Suppressor macrophage treated with lipopolysaccharide for 1 hour (primary cell): ENCODE measurements around the gene GPR183.

Experiments used
- DNase-seq, 3 donors: peaks; one replicate each; pipeline ENCODE4 v3.0.0-alpha.2; 2020 to 2022

GPR183 gene

GRCh38 chr13:99307247-99307646 is at the start of gene GPR183:
Gene GPR183 (minus strand): TSS chr13:99307399. CDS start chr13:99296145, 11,254 bp downstream.
- DNase-seq = peak; percentile 84 to 96 (median 92)

DNA sequence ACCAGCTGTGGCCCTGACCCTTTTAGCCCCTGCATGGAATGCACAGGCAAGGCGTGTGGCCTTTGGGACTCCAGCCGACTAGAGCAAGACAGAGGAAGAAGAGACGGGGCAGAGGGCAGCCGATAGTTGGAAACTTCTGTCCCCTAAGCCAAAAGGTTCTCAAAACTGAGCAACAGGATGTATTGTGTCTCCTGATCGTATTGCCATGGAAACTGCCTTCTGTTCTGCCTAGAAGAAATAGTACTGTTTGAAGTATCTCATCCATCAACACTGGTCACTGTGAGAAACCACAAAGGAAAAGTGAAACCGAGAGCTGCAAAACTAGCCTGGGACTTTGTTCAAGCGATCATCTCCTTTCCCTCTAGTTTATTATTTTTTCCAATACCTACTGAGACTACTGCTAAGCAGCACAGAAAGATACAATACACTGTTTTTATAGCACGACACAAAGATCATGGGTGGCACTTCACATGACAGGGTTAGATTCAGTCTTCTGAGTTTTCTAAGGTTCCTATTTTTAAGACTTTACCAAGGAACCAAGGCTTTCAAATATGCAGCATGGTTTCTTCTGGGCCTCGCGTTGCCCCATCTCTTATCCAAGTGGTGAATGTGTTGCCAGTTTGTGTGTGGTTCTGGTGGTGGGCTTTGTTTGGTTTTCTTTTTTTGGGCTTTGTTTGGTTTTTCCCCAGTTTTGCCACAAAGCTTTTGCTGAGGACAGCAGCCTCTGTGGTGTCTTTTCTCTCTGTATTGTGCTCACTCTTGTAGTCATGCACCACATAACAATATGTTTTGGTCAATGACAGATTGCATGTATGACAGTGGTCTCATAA is 49.3 kb upstream of the GPR183 start:
- peak; percentile 57 to 78 (median 61) for DNase-seq

- no peak for DNase-seq
Measured at GRCh38 chr13:99356012-99356261, 48.7 kb upstream of the GPR183 start.

GRCh38 chr13:99355267-99356011 is 48.2 kb upstream of the GPR183 start:
- no peak for DNase-seq

GRCh38 chr13:99354371-99354951 is 47.3 kb upstream of the GPR183 start:
- DNase-seq = no peak

DNA sequence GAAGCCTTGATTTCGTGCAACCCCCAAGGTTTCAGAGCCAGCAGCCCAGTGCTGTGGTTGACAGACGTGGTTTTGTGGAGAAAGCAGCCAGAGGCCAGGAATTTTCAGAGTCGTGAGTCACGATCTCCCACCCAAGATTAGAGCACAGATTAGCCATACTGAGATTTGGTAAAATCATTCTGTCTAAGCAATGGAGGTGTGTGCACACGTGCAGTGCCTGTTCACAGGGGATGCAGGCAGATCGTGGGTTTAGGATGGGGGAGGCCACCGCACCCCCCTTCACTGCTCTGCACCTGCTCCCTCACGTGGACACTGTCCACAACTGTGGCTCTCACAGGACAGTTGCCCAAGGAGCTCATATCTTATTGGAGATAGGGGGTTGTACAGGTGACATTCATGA is 46.6 kb upstream of the GPR183 start:
- no peak for DNase-seq

GRCh38 chr13:99353246-99353600 is 46.0 kb upstream of the GPR183 start:
- DNase-seq = no peak

- no peak for DNase-seq
Measured at GRCh38 chr13:99352351-99353245, 45.4 kb upstream of the GPR183 start.

DNA sequence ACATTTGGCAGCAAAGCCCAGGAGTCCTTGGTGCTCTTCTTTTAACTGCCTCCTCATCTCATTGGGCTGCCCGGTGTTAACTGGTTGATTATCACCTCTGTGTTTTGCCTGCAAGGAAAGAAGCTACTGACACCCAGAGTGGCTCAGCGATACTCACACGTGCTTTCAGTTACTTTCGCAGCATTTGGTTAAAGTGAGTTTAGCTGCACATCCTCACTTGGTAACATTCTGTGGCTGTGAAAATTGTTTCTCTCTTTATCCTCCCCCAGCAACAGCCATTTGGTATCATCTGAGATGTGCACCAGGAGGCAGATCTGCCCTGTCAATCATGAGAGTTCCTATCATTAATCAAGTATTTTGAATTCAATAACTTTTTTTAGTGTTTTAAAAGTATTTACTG is 44.6 kb upstream of the GPR183 start:
- no peak for DNase-seq

DNA sequence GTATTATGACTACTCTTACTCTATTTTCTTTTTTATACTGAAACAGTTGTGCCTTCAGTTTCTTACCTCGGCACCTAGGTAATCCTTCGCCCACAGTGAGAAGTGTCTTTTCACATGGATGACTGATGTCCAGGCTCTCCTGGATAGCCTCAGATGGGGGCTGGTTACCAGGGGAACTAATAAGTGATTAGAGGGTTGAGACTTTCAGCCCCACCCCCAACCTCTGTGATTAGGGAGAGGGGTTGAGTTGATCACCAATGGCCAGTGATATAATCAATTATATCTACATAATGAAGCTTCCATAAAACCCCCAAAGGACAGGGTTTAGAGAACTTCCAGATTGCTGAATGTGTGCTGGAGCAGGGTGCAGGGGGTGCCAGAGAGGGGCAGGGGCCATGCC is 43.0 kb upstream of the GPR183 start:
- DNase-seq = no peak

- no peak for DNase-seq
Measured at GRCh38 chr13:99347911-99348451, 40.8 kb upstream of the GPR183 start.

DNA sequence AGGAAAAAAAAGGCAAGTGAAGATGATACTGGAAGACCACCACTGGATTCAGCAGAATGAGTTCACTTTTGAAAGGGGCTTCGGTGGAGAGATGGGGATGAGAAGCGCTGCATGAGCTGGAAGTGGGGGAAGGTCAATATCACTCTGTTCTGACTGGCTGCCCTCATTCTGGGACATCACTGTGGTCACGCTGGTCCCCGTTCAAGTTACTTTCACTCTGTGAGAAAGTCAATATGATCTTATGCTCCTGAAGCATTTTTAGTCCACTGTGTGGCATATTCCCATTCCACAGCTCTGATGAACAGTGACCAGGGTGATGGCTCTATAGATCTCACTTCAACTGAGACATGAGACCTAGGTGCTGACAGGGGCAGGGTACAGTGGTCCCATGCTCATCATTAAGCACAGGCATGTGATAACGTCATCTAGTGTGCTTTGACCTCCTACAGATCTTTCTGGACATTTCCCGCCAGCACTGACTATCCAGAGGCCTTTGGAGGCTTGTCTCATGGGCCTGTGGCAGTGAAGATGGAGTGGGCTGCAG is 40.2 kb upstream of the GPR183 start:
- no peak for DNase-seq

DNA sequence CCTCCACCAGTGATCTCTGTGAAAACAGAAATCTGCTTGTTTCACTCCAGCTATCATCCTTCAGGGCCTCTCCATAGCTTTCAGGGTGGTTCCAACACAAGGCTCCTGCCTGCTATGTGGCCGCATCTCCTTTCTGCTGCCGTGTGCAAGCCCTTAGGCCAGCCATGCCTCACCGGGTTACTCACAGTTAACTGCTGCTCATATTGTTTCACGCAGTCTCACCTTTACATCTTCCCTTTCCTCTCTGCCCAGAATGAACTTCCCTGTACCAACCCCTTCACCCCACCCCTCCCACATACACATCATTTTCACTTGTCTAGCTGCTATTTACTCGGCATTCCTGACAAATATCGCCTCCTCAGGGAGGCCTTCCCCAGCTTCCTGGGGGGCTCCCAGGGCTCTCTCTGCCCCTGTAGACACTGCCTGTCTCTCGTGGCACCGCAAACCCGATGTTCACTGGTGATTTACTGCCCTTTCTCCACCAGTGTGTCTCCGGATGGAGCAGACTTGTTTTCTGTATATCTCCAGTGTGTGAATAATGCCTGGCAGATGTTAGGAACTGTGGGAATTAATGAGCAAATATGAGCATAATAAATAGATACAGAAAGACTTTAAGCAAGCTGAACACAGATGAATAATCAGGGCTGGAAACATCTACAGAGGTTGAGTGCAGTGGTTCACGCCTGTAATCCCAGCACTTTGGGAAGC is 39.3 kb upstream of the GPR183 start:
- no peak for DNase-seq

DNA sequence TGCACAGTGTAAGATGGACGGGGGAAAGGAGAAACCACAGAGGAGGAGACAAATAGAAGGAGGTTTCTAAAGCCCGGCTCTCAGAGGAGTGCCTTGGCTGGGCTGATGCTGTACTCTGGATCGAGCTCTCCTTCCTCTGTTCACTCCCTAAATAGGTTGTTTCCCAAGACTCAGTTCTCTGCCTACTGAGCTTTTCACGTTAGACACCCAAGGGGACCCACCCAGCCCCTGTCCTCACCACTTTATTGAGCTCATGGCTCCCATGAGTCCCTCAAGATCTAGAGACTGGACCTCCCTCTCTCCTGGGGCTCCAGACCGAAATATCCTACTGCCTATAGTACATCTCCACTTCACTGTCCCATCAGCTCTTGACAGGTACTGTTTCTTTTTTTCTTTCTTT is 38.1 kb upstream of the GPR183 start:
- DNase-seq = no peak

DNA sequence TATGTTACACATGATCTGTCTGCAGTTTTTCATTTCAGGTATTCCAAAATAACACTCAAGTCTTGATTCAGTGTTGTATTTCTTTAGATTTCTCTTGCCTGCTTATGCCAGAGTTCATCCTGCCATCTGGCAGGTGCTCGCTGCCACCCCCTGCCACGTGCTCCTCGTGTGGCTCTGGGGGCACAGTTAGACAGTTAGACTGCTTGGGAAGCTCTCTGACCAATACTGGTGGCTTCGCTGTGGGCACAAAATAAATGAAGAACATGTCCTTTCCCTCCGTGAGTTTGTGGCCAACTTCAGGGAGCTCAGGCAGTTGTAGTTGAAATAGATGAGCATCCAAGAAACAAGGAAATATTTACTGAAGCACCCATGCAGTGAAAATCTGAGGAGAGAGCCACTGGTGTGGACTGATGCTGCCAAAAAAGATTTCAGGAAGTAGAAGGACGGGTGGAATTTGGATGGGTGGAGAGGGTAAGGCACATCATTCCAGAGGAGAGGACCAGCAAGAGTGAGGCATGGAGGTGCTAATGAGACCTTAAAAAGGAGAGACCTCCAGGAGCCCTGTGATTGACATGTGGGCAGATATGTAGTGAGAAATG is 37.5 kb upstream of the GPR183 start:
- DNase-seq = no peak

GRCh38 chr13:99342723-99343315 is 35.6 kb upstream of the GPR183 start:
- peak; percentile 44 to 56 (median 53) for DNase-seq

DNA sequence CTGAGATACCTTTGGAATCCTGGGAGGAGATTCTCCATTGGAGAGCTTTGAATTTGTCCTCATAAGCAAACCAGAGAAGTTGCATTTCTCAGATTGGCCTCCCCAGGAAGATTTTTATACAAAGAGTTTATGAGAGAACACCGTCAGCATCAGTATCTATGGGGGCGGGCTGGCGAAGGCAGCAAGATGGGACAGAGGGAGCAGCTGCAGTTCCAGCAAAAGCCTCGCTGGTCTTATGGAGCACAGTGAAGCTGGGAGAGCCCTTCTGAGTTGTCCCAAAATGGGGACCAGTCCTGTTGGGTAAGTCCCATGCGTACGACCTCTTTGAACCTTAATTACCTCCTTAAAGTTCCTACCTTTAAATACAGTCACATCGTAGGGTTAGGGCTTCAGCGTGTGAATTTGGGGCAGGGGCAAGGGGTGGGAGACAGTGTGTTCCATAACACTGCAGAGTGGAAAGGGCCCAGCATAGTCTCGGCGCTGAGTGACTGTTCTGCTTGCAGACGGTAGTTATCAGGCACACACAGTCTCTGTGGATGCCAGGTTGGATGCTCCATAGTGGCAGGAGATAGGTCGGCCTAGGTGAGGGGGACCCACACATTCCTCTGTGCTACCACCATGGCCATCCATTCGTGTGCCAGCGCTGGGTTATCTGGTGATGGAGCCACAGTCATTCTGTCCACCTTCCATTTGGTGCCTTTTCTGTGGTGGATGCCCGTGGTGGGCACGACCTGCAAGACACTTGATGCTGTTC is 34.9 kb upstream of the GPR183 start:
- no peak for DNase-seq

DNA sequence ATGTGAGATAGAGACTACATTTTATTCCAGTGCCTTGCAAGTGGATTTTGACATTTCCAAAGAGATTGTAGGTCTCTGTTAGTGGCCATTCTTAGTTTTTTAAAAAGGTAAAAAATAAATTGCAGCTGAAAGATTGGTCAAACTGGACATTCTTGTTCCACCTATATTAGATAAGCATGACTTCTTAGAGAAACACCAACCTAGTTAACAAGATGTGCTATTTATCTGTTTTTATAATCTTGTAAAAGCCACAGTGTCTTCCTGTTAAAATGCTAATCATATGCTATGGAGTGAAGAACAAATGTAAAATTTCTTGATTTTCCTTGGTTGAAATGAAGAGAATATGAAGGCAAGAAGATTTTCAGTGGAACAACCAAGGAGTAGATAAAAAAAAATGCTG is 33.4 kb upstream of the GPR183 start:
- DNase-seq = no peak

- DNase-seq = peak; percentile 45 to 74 (median 65)
Measured at GRCh38 chr13:99339736-99340397, 32.7 kb upstream of the GPR183 start.
